GM19467 (cell line): Measurements from ENCODE around the gene SLC2A9.

ENCODE experiments used
- ATAC-seq: cut with Tn5 transposase; IDR thresholded peaks from one replicate; pipeline ENCODE4 v1.9.1; 2021; ENCODE audit warnings: mild to moderate bottlenecking, moderate library complexity; ENCODE audit not compliant: unreplicated experiment

Gene SLC2A9

DNA sequence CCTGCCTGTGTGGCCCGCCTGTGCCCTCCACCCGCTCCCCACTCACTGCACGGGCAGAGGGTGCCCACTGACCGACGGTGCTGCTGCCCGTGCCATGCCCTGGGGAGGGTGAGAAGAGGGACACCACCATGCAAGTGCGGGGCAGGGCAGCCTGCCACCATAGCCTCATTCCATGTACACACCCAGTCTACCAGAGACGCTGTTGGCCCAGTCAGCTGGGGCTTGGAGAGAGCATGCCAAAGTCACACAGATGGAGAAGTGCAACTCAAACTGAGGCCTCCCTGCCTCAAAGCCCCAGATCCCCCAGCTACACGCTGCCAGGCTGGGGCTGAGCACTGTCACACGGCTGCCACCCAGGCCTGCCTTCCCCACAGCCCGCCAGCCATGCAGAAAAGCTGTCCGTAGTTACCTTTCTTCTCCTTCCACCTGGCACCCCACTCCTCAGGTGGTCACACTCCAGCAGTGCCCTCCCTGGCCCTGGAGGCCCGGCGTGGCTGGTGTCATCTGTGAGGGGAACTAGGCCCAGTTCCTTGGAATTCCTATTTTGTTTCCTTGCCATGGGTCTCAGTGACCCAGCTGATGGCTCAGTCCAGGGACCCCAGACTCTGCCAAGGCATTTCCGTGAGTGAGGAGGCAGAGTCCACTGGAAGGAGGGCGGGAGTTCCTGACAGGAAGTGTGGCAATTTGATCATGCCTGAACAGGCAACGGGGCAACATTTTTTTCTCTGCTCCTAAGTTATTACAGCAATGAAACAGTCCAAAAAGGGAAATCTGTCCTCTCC is at the start of gene SLC2A9:
SLC2A9 (minus strand) TSS at position 627 of the 782 bp plus-strand sequence; CDS start at position 559, 68 bp downstream.
- no peak for ATAC-seq

DNA sequence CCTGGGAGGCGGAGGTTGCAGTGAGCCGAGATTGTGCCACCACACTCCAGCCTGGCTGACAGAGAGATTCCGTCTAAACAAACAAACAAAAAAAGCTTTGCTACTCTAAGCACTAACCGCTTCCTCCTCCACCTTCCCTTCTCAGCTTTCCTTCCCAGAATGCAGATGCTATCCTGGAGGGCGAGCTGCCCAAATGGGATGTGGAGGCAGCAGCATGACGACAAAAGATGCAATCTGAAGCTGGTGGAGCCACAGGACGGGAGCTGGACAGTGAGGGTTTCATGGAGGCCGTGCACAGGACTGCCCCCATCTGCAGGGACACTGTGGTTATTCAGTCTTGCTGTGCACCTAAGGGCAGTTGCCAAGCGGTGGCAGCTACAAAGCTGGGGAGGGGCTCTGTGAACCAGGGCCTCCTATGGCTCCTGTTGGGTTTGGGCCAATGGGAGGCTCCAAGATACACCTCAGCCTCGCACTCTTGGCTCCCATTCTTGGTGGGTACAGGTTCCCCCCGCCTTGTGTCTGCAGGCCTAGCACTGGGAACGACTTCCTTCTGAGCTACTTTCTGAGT is 47.9 kb upstream of the SLC2A9 start:
- no peak for ATAC-seq

DNA sequence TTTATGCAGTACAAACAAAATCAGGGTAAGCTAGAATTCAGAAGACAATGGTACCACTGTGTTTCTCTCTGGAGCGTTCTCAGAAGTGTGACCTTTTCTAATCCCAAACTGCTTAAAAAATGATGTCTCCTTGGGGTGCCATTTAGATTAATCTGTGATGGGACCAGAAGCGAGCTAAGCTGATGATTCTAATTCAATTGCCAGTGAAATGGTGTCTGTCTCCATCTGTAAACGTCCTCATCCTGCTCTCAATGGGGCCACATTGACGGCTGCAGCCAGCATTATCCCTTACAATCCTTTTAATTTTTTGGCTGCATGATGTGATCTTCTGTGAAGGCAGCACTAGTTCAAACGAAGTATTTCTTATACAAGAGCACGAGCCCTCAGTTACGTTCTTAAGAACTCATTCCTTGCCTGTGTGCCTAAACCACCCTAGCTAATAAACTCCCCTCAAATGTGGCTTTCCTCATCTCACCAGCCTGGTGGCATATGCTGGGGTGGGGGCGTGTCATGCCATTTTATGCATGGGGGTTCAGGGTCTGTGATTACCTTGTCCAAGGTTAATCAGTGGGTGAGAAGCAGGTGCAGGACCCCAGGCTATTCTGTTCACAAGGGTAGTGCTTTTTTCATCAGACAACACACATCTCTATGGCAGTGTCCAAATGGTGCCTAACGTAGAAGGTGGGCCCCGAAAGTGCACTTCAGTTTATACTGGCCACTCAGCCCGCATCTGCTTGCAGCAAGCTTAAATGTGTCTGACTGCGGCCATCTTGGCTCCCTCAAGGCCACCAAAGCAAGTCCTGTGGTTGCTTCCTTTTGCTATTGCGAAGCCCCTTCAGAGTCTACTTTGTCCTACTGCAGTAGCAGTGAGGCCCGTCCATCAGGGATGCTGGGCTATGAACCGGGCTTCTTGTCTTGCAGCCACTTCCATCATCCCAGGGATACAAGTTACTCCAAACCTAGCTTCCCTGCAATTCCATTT is 45.7 kb upstream of the SLC2A9 start:
- ATAC-seq = no peak

DNA sequence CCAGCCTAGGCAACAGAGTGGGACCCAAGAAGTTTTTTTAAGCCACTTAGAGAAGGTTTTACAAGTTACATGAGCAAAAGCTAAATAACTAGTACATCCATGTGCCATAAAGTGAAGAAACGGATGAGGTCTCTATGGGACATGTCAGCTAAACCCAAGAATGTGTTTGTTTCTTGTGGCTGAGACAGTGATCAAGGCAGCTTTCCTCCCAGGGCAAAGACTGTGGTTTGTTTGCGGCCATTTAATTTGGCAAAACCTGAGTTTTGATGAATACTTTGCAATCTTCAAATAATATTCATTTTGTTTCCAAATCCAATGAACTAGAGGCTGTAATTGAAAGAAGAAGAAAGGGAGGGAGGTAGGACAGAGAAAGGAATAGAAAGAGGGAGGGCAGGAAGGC is 44.9 kb upstream of the SLC2A9 start:
- ATAC-seq = no peak

DNA sequence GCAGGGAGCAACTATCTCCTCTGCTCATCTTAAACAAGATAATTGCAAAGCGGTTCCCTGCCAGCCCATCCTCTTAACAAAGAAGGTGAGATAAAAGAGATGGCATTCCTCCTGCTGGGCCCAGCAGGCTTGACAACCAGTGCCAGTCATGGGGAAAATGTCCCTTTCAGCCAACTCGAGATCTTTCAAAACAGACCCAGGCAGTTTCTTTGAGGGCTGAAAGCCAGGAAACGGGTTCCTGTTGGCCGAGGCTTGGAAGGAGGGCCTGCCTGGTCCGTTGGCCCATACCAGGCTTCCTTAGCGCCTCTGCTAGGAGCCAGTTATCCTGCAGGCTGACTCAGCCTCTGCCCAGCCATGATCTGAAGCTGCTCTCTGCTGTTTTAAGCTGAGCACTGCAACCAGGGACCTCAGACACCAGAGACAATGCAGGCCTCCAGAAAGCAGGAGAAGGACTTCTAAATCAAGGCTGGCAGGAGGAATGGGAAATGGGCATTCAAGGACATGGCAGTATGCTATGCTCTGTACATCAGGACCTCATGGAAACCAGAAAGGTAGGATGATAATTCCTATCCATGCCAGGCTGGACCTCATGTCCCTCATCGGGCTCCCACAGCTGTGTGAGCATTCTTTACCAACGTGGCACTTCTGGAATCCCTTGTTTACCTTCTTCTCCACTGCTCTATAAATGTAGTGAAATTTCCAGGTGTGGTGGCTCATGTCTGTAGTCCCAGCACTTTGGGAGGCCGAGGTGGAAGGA is 42.4 kb upstream of the SLC2A9 start:
- ATAC-seq = no peak

DNA sequence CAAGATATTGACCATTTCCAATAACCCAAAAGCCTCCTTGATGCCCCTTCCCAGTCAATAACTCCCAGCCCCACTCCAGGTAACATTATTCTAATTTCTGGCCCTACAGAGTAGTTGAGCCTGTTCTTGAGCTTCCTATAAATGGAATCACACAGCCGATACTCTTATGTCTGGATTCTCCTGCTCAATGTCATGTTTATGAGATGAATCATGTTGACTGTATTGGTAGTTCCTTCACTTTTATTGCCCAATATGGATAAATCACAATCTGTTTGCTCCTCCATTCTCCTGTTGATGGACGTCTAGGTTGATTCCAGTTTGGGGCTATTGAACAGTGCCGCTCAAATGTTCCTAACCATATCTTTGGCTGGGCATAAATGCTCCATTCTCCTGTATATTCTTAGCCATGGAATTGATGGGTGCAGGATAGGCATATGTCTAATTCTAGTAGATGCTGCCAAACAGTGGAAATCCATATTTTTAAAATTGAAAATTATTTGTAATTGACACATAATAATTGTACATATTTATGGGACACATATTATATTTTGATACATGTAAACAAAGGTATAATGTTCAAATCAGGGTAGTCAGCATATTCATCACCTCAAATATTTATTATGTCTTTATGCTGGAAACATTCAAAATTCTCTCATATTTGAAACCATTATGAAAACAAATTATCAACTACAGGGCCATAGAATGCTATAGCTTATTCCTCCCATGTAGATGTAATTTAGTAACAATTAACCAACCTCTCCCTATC is 40.5 kb upstream of the SLC2A9 start:
- ATAC-seq = no peak

DNA sequence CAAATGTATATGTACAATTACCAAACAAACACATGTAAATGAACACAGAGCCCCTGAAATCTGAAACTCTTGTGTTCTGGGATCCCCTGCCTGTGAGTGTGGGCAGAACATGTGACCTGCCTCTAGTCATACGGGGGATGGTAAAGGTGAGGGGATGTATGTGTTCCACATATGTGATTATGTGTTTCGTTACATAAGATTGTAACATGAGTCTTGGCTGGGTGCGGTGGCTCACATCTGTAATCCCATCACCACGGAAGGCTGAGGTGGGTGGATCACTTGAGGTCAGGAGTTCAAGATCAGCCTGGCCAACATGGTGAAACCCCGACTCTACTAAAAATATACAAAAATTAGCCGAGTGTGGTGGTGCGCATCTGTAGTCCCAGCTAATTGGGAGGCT is 37.1 kb upstream of the SLC2A9 start:
- no peak for ATAC-seq

DNA sequence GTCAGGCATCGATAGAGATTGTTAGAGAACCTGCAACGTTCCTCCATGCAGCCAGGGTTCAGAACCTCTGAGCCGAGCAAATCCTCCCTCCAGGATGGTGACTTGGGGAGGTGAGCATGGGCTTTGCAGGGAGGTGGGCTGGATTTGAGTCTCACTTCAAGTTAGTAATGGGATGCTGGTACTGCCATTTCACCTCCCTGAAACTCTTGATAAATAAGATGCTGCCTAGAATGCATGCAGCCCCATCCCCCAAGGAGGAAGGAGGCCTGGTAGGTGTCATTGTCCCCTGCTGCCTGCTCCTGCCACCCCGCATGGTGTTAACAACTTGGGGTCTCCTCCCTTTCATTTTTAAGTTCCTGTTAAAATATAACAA is 35.7 kb upstream of the SLC2A9 start:
- no peak for ATAC-seq

DNA sequence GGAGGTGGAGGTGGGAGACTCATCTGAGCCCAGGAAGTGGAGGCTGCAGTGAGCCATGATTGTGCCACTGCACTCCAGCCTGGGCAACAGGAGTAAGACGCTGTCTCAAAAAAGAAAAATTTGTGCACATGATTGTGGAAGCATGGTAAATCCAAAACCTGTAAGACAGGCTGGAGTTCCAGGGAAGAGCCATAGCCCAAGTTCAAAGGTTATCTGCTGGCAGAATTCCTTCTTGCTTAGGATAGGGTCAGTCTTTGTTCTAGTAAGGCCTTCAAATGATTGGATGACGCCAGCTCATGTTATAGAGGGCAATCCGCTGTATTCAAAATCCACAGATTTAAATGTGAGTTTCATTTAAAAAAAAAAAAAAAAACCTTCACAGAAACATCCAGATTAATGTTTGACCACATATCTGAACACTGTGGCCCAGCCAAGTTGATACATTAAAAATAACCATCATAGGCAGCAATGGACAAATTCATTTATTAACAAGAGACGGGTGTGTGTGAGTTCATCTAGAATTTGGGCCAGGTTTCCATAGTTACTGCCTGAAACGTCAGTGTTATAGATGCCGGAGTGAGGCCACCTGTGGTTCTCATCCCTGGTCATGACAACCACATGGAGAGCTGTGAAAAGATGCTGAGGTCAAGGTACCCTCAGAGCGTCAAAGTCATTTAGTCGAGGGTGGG is 35.2 kb upstream of the SLC2A9 start:
- no peak for ATAC-seq

DNA sequence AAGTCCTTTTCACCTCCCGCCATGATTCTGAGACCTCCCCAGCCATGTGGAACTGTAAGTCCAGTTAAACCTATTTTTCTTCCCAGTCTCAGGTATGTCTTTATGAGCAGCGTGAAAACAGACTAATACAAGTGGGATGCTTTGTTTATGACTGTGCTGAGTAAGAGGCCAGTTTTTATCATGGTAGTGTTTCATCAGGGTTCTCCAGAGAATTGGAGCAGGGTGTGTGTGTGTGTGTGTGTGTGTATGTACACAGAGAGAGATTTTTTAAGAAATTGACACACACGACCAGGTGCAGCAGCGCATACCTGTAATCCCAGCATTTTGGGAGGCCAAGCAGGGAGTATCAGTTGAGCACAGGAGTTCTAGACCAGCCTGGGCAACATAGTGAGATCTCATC is 34.6 kb upstream of the SLC2A9 start:
- ATAC-seq = no peak

DNA sequence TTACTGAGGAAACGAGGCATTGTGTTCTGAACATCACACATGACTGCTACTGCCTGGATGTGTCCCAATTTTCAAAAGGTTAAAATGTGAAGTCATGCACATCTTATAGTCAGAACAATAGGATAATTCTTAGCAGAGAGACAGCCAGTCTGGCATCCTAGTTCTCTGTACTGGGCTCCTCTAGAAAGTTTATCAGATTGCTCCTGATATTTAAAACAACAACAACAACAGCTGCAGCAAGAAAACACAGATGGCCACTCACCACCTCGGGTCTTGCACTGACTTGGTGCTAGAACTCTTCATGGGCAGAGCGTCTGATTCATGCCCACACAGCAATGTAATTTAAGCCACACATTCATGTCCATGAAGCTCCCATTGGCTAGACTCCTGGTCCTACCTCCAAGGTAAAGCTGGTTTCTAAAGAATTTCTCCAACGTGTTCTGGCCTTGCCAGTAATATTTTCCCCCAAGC is 33.3 kb upstream of the SLC2A9 start:
- no peak for ATAC-seq

DNA sequence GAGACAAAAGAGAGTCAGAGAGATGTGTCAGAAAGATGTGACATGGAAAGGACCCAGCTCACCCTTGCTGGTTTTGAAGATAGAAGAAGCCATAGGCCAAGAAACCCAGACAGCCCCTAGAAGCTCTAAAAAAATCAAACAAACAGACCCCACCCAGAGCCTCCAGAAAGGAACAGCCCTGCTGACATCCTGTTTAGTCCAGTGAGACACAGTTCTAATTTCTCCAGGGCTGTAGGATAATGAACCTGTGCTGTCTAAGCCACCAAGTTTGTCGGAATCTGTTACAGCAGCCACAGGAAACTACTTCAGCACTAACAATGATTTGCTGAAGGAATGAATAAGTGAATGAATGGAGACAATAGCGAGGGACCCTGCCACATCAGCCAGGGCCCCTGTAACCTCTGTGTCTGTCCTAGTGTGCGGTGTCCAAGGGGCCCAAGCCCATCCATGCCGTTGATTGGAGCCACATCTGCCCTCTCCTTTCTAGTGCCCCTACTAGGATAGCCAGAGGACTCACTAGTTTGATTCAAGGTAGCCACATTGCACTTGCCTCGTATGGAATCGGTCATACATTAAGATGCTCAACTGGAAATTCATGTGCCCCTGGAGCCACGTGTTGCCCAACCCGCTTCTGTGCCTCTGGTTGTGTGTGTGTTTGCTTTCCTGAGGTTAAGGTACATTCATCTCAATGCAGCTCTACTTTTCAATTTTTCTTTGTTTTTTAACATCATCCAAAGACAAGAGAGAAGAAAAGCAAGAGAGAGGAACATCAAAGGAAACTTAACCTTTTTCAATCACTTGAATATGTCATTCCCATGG is 32.5 kb upstream of the SLC2A9 start:
- no peak for ATAC-seq

DNA sequence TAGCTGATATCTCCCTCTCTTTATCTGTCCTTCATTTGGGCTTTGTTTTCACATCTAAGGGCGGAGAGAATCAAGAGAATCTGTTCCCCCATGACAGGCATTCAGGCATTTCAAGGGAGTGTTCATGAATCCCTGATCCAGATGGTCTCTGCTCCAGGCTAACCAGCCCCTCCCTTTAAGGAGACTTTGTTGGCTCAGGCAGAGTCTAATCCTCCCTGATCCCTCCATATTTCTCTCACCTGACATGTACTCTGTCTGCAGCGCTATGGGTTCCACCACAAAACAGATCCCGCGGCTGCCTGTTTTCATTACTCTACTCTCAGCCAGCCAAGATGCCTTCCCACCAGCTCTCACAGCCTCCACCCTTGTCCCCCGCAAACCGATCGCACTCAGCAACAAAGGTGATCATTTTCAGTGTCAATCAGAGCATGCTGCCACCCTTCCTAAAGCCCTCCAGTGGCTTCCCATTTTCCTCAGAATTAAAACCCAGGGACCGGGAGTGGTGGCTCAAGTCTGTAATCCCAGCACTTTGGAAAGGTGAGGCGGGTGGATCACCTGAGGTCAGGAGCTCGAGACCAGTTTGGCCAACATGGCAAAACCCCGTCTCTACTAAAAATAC is 30.3 kb upstream of the SLC2A9 start:
- no peak for ATAC-seq

DNA sequence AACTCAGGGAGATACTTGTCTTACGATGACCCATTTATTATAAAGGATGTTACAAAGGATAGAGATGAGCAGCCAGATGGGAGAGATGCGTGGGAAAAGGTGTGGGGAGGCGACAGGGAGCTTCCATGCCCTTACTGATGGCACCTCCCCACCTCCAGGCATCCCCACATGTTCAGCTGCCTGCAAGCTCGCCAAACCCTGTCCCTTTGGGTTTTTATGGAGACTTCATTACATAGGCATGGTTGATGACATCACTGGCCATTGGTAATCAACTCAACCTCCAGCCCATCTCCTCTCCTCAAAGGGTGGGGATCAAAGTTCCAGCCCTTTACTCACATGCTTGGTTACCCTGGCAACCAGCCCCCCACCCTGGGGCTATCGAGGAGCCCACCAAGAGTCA is 29.4 kb upstream of the SLC2A9 start:
- ATAC-seq = no peak

DNA sequence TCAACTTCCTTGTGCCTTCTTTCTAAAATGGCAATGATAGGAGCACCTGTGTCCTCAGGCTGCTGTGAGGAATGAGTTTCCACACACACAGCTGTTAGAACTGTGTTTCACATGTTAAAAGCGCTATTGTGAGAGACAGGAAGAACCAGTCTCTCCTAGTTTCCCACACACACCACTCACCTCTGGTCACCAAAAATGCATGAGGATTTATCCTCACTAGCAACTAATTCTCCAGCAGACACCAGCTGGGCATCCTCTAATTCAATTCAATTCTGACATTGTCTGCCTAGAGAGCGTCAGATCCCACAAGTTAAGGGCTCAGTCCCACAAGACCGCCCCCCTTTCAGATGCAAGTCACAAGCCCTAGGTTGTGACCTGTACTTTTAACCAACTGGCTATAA is 29.0 kb upstream of the SLC2A9 start:
- ATAC-seq = no peak

DNA sequence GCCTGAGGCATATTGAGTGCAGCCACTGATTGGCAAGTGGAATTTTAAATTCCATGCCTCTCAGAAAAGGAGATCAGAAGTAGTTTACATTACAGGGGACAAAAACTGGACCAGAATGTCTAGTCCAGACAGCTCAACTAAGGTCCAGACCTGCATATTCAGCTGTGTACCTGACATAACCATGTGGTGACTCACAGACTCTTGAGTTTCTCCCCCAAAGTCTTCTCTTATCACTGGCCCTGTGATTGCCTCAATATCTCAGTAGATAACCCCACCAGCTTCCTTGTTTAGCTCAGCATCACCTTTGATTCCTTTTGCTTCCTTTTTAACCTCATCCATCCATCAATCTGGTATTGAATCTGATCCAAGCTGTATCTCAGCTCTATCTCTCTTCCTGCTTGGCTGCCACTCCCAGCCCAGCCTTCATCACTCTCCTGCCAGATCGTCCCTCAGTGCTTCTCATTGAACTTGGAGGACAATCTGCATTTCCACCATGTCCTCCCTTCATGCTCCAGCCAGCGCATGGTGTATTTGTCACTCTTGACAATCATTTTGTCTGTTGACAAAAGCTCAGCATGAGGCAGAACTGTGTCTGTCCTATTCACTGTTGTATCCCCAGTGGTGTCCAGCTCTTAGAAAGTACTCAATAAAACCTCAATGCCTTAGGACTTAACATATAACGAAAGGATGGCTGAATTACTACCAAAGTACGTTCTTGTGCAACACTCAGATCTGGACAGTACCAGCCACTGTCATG is 27.8 kb upstream of the SLC2A9 start:
- no peak for ATAC-seq

DNA sequence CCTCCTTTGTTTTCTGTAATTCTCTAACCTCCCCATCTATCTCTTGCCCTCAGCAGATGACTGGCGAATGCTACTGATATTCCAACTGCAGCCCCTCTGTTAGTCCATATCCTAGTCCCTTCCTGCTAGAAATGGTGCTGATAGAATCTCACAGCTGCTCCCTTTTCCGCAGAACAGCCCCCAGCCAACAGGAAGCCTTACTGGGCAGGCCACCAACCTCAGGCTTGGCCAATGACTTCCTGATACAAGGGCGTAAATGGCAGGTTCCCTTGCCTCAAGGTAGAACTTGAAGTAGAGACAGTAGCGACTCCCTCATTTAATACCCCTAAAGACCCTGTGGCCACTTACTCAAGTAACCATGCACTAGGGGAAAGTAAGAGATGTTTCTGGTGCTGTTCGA is 26.7 kb upstream of the SLC2A9 start:
- ATAC-seq = no peak
